IMR-90 (cell line): ENCODE measurements around the gene CCT3. TPM values are rescaled to one million over a fixed set of nuclear protein-coding genes. Genes with fewer than 3 reads are reported as not detected.

ENCODE experiments used
- ATAC-seq: fragments of 200-7000 bp; cut with Tn5 transposase; 2 replicates; pipeline ENCODE4 v1.9.1; 2020; ENCODE audit warnings: low read depth, mild to moderate bottlenecking, moderate library complexity
- BruUV-seq: library from RNA; stranded (reverse); fragments of 400-500 nt; replicated peaks from 2 replicates; lab custom pipeline; 2021; lab: Mats Ljungman, UMichigan
- CTCF ChIA-PET: fragments of 300-600 bp; formaldehyde crosslinking; extraction: SDS; loops from one replicate; lab custom pipeline; 2021; ENCODE audit warnings: antibody characterized with exemption; lab: Yijun Ruan, JAX
- POLR2A ChIA-PET: fragments of 300-600 bp; sonication (Branson Sonifier 250); formaldehyde crosslinking; loops from one replicate; lab custom pipeline; 2022; ENCODE audit warnings: antibody characterized with exemption; ENCODE audit not compliant: unreplicated experiment; lab: Charles Lee
- DNase-seq: peaks from one replicate; pipeline ENCODE4 v3.0.0; 2013
- H2AFZ ChIP-seq: replicated peaks from 2 replicates; pipeline ENCODE3; 2013; ENCODE audit warnings: low read length, mild to moderate bottlenecking; ENCODE audit not compliant: poor library complexity
- H2AK5ac ChIP-seq: 2 replicates; pipeline ENCODE4 v1.6.1; 2013; ENCODE audit warnings: low read depth, low read length, inconsistent platforms
- H2AK9ac ChIP-seq: replicated peaks from 2 replicates; pipeline ENCODE3; 2013; ENCODE audit warnings: mild to moderate bottlenecking, low read depth, low read length, moderate library complexity; ENCODE audit not compliant: poor library complexity
- H2BK120ac ChIP-seq: 2 replicates; pipeline ENCODE4 v1.6.1; 2013; ENCODE audit warnings: low read depth, low read length, inconsistent platforms
- H2BK15ac ChIP-seq: 3 replicates; pipeline ENCODE4 v1.6.1; 2013; ENCODE audit warnings: low read depth, low read length, inconsistent platforms
- H2BK20ac ChIP-seq: 2 replicates; pipeline ENCODE4 v1.6.1; 2013; ENCODE audit warnings: low read depth, mild to moderate bottlenecking, inconsistent platforms, low read length, moderate library complexity
- H2BK5ac ChIP-seq: 2 replicates; pipeline ENCODE4 v1.6.1; 2013; ENCODE audit warnings: mild to moderate bottlenecking, low read depth, low read length, inconsistent platforms; ENCODE audit not compliant: poor library complexity, severe bottlenecking
- H3K14ac ChIP-seq: replicated peaks from 2 replicates; pipeline ENCODE4 v1.6.1; 2013; ENCODE audit warnings: low read depth, low read length, inconsistent platforms
- H3K18ac ChIP-seq: 2 replicates; pipeline ENCODE4 v1.6.1; 2013; ENCODE audit warnings: low read depth, low read length, control low read depth
- H3K23ac ChIP-seq: 2 replicates; pipeline ENCODE4 v1.6.1; 2013; ENCODE audit warnings: low read depth, low read length, inconsistent platforms
- H3K27ac ChIP-seq: 2 replicates; pipeline ENCODE4 v1.5.1; 2013; ENCODE audit warnings: mild to moderate bottlenecking, control low read depth, low read length; ENCODE audit not compliant: insufficient read depth
- H3K27me3 ChIP-seq: 2 replicates; pipeline ENCODE4 v1.6.1; 2013; ENCODE audit warnings: low read length; ENCODE audit not compliant: control insufficient read depth, insufficient read depth
- H3K36me3 ChIP-seq: 2 replicates; pipeline ENCODE4 v1.6.1; 2013; ENCODE audit warnings: low read length, mixed read lengths; ENCODE audit not compliant: control insufficient read depth, insufficient read depth
- H3K4ac ChIP-seq: 2 replicates; pipeline ENCODE4 v1.6.1; 2013; ENCODE audit warnings: low read depth, low read length, inconsistent platforms
- H3K4me1 ChIP-seq: 2 replicates; pipeline ENCODE4 v1.6.1; 2013; ENCODE audit warnings: low read length, mixed read lengths; ENCODE audit not compliant: control insufficient read depth, insufficient read depth
- H3K4me2 ChIP-seq: 2 replicates; pipeline ENCODE4 v1.6.1; 2013; ENCODE audit warnings: low read depth, mild to moderate bottlenecking, control low read depth, low read length, moderate library complexity
- H3K4me3 ChIP-seq: 2 replicates; pipeline ENCODE4 v1.5.1; 2013; ENCODE audit warnings: low read depth, mild to moderate bottlenecking, control low read depth, low read length, moderate library complexity; ENCODE audit not compliant: insufficient read depth
- H3K56ac ChIP-seq: 2 replicates; pipeline ENCODE4 v1.6.1; 2013; ENCODE audit warnings: low read length, inconsistent platforms; ENCODE audit not compliant: insufficient read depth; ENCODE audit errors: extremely low read depth
- H3K79me1 ChIP-seq, 2 experiments: 2 replicates each; pipeline ENCODE4 v1.6.1; 2013; ENCODE audit warnings: low read length in 2 of 2, inconsistent platforms in 1 of 2, low read depth in 1 of 2
- H3K9ac ChIP-seq: 2 replicates; pipeline ENCODE4 v1.6.1; 2013; ENCODE audit warnings: low read depth, low read length, control low read depth
- H3K9me1 ChIP-seq: 2 replicates; pipeline ENCODE4 v1.6.1; 2013; ENCODE audit warnings: low read length, inconsistent platforms; ENCODE audit not compliant: insufficient read depth
- H3K9me3 ChIP-seq: 2 replicates; pipeline ENCODE4 v1.6.1; 2013; ENCODE audit warnings: low read length; ENCODE audit not compliant: control insufficient read depth, insufficient read depth
- H4K20me1 ChIP-seq: 2 replicates; pipeline ENCODE4 v1.6.1; 2013; ENCODE audit warnings: low read length, inconsistent platforms; ENCODE audit not compliant: insufficient read depth
- H4K5ac ChIP-seq: 2 replicates; pipeline ENCODE4 v1.6.1; 2013; ENCODE audit warnings: mild to moderate bottlenecking, low read depth, low read length, control low read depth
- H4K8ac ChIP-seq, 2 experiments: 2 replicates each; pipeline ENCODE4 v1.6.1; 2013; ENCODE audit warnings: low read depth in 2 of 2, low read length in 2 of 2, control low read depth in 1 of 2, inconsistent platforms in 1 of 2
- H4K91ac ChIP-seq: 2 replicates; pipeline ENCODE4 v1.6.1; 2013; ENCODE audit warnings: low read depth, low read length, inconsistent platforms; ENCODE audit not compliant: insufficient read depth
- BHLHE40 ChIP-seq: fragments of 150-350 bp; IDR thresholded peaks from 2 replicates; pipeline ENCODE4 v1.6.1; 2016; ENCODE audit warnings: mild to moderate bottlenecking, low read depth, low read length
- CEBPB ChIP-seq: IDR thresholded peaks from 2 replicates; pipeline ENCODE4 v1.6.1; 2012; ENCODE audit warnings: low read depth, low read length, improper control_type of control experiment
- CHD1 ChIP-seq: IDR thresholded peaks from 2 replicates; pipeline ENCODE4 v1.6.1; 2012; ENCODE audit warnings: low read depth, low read length, improper control_type of control experiment
- CTCF ChIP-seq: conservative IDR thresholded peaks from 2 replicates; pipeline ENCODE4 v1.5.1; 2012; ENCODE audit warnings: mild to moderate bottlenecking, low read depth, low read length, improper control_type of control experiment
- ELK1 ChIP-seq: fragments of 150-350 bp; IDR thresholded peaks from 2 replicates; pipeline ENCODE4 v1.6.1; 2016; ENCODE audit warnings: low read depth, mild to moderate bottlenecking, low read length, moderate library complexity, borderline replicate concordance
- FOS ChIP-seq: fragments of 150-350 bp; IDR thresholded peaks from 2 replicates; pipeline ENCODE4 v1.6.1; 2016; ENCODE audit warnings: low read depth, low read length
- MAFK ChIP-seq: IDR thresholded peaks from 2 replicates; pipeline ENCODE4 v1.6.1; 2012; ENCODE audit warnings: low read depth, low read length, improper control_type of control experiment
- MAZ ChIP-seq: IDR thresholded peaks from 2 replicates; pipeline ENCODE4 v1.6.1; 2012; ENCODE audit warnings: low read depth, mild to moderate bottlenecking, low read length, improper control_type of control experiment, moderate library complexity, borderline replicate concordance
- MXI1 ChIP-seq: IDR thresholded peaks from 2 replicates; pipeline ENCODE4 v1.6.1; 2012; ENCODE audit warnings: low read depth, mild to moderate bottlenecking, low read length, moderate library complexity, borderline replicate concordance
- NFE2L2 ChIP-seq: fragments of 150-350 bp; IDR thresholded peaks from 2 replicates; pipeline ENCODE4 v1.6.1; 2016; ENCODE audit warnings: low read depth, mild to moderate bottlenecking, low read length
- POLR2A ChIP-seq: IDR thresholded peaks from 2 replicates; pipeline ENCODE4 v1.6.1; 2012; ENCODE audit warnings: mild to moderate bottlenecking, low read depth, low read length
- RAD21 ChIP-seq: IDR thresholded peaks from 2 replicates; pipeline ENCODE4 v1.6.1; 2012; ENCODE audit warnings: low read length, improper control_type of control experiment
- RCOR1 ChIP-seq: IDR thresholded peaks from 2 replicates; pipeline ENCODE4 v1.6.1; 2012; ENCODE audit warnings: mild to moderate bottlenecking, low read length, improper control_type of control experiment; ENCODE audit not compliant: insufficient replicate concordance
- RFX5 ChIP-seq: IDR thresholded peaks from 2 replicates; pipeline ENCODE4 v1.8.0; 2012; ENCODE audit warnings: low read depth, mild to moderate bottlenecking, low read length, moderate library complexity
- SMC3 ChIP-seq: fragments of 150-350 bp; IDR thresholded peaks from 2 replicates; pipeline ENCODE4 v1.6.1; 2016; ENCODE audit warnings: low read depth, mild to moderate bottlenecking, antibody characterized with exemption, low read length, moderate library complexity
- USF2 ChIP-seq: fragments of 150-350 bp; IDR thresholded peaks from 2 replicates; pipeline ENCODE4 v1.6.1; 2017; ENCODE audit warnings: mild to moderate bottlenecking, antibody characterized with exemption, low read length, low read depth
- WGBS, 2 experiments: methylation state at CpG; one replicate each; pipeline versions ENCODE4 v1.1.5 to v1.1.7; 2013; ENCODE audit warnings: missing lambda C conversion rate in 2 of 2; ENCODE audit not compliant: insufficient read length in 1 of 2; ENCODE audit errors: extremely low coverage in 2 of 2; 5-methylcytosine and 5-hydroxymethylcytosine counted together
- dilution Hi-C: fragments of 300-500 bp; cut with HindIII; formaldehyde crosslinking; loops from one replicate; pipeline ENCODE4 v1.14.3; 2018; ENCODE audit warnings: low sequenced_read_pairs; ENCODE audit not compliant: unreplicated experiment
- in situ Hi-C: fragments of 300-500 bp; cut with MboI; formaldehyde crosslinking; loops from 3 replicates; pipeline ENCODE4 v1.14.3; 2019; ENCODE audit warnings: low sequenced_read_pairs, inconsistent platforms, mixed read lengths
- intact Hi-C: fragments of 100-400 bp; cut with micrococcal nuclease; formaldehyde crosslinking; loops from 2 replicates; pipeline ENCODE4 v1.10.0; 2022
- polyA plus RNA-seq, 3 experiments: library from polyadenylated mRNA; depleted of rRNA; stranded (reverse); fragments of >200 nt; gene quantifications; 2 replicates each; pipeline ENCODE4 v1.2.3, GENCODE V29; 2012; ENCODE audit warnings: low replicate concordance in 1 of 3
- total RNA-seq: library from RNA; depleted of rRNA; stranded (reverse); fragments of >200 nt; gene quantifications from 2 replicates; pipeline ENCODE4 v1.2.3, GENCODE V29; 2012

CCT3 gene
- total and polyA plus RNA-seq, 2 of the 4 experiments (the other 2 are of a cell fraction), result 313 to 595 TPM

- no peak overlapping the region for H2BK15ac ChIP-seq
- no peak for TF ChIP-seq CTCF
- TF ChIP-seq MXI1, result no peak
- TF ChIP-seq CEBPB, result no peak
- TF ChIP-seq ELK1, result no peak
- no peak for TF ChIP-seq NFE2L2
- no peak for TF ChIP-seq FOS
- TF ChIP-seq RFX5, result no peak
- no peak for TF ChIP-seq RAD21
- no peak for TF ChIP-seq MAZ
- no peak for TF ChIP-seq CHD1
- TF ChIP-seq USF2, result no peak
- TF ChIP-seq POLR2A, result no peak
- TF ChIP-seq BHLHE40, result no peak
- no peak for TF ChIP-seq RCOR1
- TF ChIP-seq SMC3, result no peak
- TF ChIP-seq MAFK, result no peak
- peaks cover 4% of the 10 kb centered on the region for H3K9me1 ChIP-seq
- no peaks in the 10 kb centered on the region for H3K9me3 ChIP-seq
- H3K9ac ChIP-seq, result no peak overlapping the region
- H3K4me1 ChIP-seq, result peaks cover 5% of the 10 kb centered on the region
- in situ Hi-C loops (no loop called here), dilution Hi-C loops (no loop called here), intact Hi-C loops (no loop called here)
- no peak overlapping the region for H3K4ac ChIP-seq
- no peak overlapping the region for H3K14ac ChIP-seq
- ATAC-seq, result no peak
- no CpG with 5 or more reads among the region's 2 CpGs for WGBS, 2 experiments
- CTCF ChIA-PET, result interaction anchor here (0.9 kb wide), 1 partner anchor 16 kb away, joined by 3 read pairs; no protein-coding TSS in a partner anchor
- H3K79me1 ChIP-seq, result peaks cover 4 to 10% of the 10 kb centered on the region in 2 experiments; a peak in 1 of 4 replicates
- H3K27me3 ChIP-seq, result no peaks in the 10 kb centered on the region
- H3K36me3 ChIP-seq, result peaks cover 35% of the 10 kb centered on the region
- H2AK5ac ChIP-seq, result no peak overlapping the region
- POLR2A ChIA-PET, result no interaction called here
- H2AFZ ChIP-seq, result no peak overlapping the region
- no peak for DNase-seq
- no peak overlapping the region for H3K27ac ChIP-seq
- no peak overlapping the region for H3K4me2 ChIP-seq
- no peak overlapping the region for H2BK20ac ChIP-seq
- no peak overlapping the region for H2BK5ac ChIP-seq
- no peak overlapping the region for H4K91ac ChIP-seq
- no peak overlapping the region for H3K23ac ChIP-seq
- no peak overlapping the region for H4K8ac ChIP-seq
- H4K5ac ChIP-seq, result no peak overlapping the region
- H3K56ac ChIP-seq, result no peak overlapping the region
- no peak overlapping the region for H3K18ac ChIP-seq
- BruUV-seq, result no TSS peak
- no peak overlapping the region for H2AK9ac ChIP-seq
- no peak overlapping the region for H2BK120ac ChIP-seq
- H3K4me3 ChIP-seq, result no peak overlapping the region
- H4K20me1 ChIP-seq, result peaks cover 8% of the 10 kb centered on the region; the same call in 1 of the 2 replicates
Observed at GRCh38 chr1:156305215-156305614, 32.9 kb downstream of the CCT3 start.
